K562 treated with DMSO at 1 percent for 48 hours (cell line): ENCODE data around the gene DNAJC3. TPM values are rescaled to one million over a fixed set of nuclear protein-coding genes. Genes with fewer than 3 reads are reported as not detected.

Source experiments
- total RNA-seq: library from RNA; unstranded; fragments of 300-600 nt; gene quantifications from 2 replicates; pipeline ENCODE4 v1.2.3, GENCODE V29; 2022; ENCODE audit warnings: low replicate concordance; ENCODE audit errors: extremely low read depth

DNAJC3 gene, protein sequence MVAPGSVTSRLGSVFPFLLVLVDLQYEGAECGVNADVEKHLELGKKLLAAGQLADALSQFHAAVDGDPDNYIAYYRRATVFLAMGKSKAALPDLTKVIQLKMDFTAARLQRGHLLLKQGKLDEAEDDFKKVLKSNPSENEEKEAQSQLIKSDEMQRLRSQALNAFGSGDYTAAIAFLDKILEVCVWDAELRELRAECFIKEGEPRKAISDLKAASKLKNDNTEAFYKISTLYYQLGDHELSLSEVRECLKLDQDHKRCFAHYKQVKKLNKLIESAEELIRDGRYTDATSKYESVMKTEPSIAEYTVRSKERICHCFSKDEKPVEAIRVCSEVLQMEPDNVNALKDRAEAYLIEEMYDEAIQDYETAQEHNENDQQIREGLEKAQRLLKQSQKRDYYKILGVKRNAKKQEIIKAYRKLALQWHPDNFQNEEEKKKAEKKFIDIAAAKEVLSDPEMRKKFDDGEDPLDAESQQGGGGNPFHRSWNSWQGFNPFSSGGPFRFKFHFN
- total RNA-seq: not detected in 2 replicates

DNA sequence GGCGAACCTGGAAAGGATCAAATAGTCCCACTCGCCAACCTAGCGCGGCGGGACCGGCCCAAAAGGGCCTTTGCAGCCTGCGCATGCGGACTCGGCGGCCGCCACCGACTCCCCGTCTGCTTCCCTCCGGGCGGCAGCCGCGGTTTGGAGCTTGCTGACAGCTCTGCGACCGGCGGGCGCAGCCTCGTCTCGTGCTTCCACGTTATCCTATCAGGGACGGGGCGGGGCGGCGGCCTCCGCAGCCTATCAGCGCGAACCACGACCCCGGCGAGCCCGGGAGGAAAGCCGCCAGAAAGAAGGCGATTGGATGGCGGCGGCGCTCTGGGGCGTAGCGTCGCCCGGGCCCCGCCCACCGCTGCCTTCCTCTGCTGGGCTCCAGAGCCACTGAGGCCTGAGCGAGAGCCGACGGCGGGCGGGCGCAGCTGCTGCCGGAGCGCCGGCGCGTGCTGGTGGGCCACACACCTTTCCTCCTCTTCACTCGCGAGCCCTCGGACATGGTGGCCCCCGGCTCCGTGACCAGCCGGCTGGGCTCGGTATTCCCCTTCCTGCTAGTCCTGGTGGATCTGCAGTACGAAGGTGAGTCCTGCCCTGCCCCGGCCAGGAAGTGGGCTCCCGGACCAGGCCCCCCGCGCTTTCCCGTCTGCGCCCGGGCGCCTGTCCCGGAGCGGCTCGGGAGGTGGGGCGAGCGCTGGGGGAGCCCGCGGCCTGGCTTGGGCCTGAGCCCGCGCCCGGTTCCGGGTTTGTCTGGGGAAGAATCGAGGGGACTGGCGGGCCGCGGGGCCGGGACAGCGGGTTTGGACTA is at the start of gene DNAJC3:
TSS of gene DNAJC3 (plus strand) at position 378 of the 802 bp plus-strand sequence. CDS start at position 495, 117 bp downstream.

DNA sequence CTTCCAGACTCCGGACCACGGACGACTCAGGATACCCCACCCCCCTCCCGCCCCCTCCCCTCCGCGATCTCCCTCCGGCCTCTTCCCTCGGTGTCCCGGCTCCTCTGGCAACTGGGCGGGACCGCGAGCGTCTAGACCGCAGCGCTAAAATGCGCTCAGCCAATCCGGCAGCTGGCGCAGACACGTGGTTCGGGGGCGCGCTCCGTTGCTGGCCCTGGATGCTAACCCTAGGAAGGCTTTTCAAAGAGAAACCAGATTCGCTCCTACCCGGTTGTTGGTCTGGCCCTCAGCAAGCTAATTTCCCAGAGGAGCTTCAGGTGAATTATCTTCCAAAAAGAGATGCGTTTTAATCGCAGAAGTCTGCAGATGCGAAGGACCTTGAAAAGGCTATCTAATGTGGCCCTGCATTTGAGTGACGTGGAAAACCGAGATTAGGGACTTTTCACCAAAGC is 32.3 kb upstream of the DNAJC3 start, which contains the start of gene DZIP1:
TSS of gene DZIP1 (minus strand) at position 106 of the 452 bp plus-strand sequence. CDS start 2,677 bp downstream, outside the sequence.

Other genes with a start within 250 kb of the DNAJC3 start
- gene CLDN10, start 124.4 kb upstream of the DNAJC3 start, total RNA-seq: not detected in 2 replicates
- not detected in 2 replicates for gene DZIP1, start 32.4 kb upstream of the DNAJC3 start, total RNA-seq